Mesendoderm (in vitro differentiated cells): ENCODE data around the gene NAE1.

ENCODE experiments used
- DNase-seq: peaks from one replicate; pipeline ENCODE4 v3.0.0; 2013
- H2AK5ac ChIP-seq: 2 replicates; pipeline ENCODE4 v1.6.1; 2013; ENCODE audit warnings: low read length, inconsistent platforms
- H2BK120ac ChIP-seq: 2 replicates; pipeline ENCODE4 v1.6.1; 2013; ENCODE audit warnings: low read depth, mild to moderate bottlenecking, low read length, moderate library complexity, mixed read lengths
- H2BK15ac ChIP-seq: replicated peaks from 2 replicates; pipeline ENCODE4 v1.6.1; 2013; ENCODE audit warnings: low read depth, mild to moderate bottlenecking, moderate library complexity
- H2BK5ac ChIP-seq: 2 replicates; pipeline ENCODE4 v1.6.1; 2013; ENCODE audit warnings: low read length, inconsistent platforms
- H3K18ac ChIP-seq: 2 replicates; pipeline ENCODE4 v1.6.1; 2013; ENCODE audit warnings: mild to moderate bottlenecking, low read length, mixed read lengths
- H3K23ac ChIP-seq: one replicate; pipeline ENCODE4 v1.6.1; 2013; ENCODE audit warnings: low read length
- H3K27ac ChIP-seq: 2 replicates; pipeline ENCODE4 v1.5.1; 2013; ENCODE audit warnings: low read depth, mild to moderate bottlenecking, inconsistent platforms, low read length, moderate library complexity
- H3K27me3 ChIP-seq: 2 replicates; pipeline ENCODE4 v1.6.1; 2013; ENCODE audit warnings: low read length, control low read depth, mild to moderate bottlenecking, inconsistent platforms; ENCODE audit not compliant: insufficient read depth, poor library complexity
- H3K36me3 ChIP-seq: 2 replicates; pipeline ENCODE4 v1.6.1; 2013; ENCODE audit warnings: low read length, inconsistent platforms; ENCODE audit not compliant: control insufficient read depth, insufficient read depth
- H3K4ac ChIP-seq: one replicate; pipeline ENCODE4 v1.6.1; 2013; ENCODE audit warnings: low read depth, mild to moderate bottlenecking, low read length, moderate library complexity
- H3K4me1 ChIP-seq: 2 replicates; pipeline ENCODE4 v1.6.1; 2013; ENCODE audit warnings: low read depth, low read length, inconsistent platforms; ENCODE audit not compliant: control insufficient read depth
- H3K4me2 ChIP-seq: 2 replicates; pipeline ENCODE4 v1.6.1; 2013; ENCODE audit warnings: low read length
- H3K4me3 ChIP-seq: 2 replicates; pipeline ENCODE4 v1.5.1; 2013; ENCODE audit warnings: mild to moderate bottlenecking, low read length
- H3K56ac ChIP-seq: one replicate; pipeline ENCODE4 v1.6.1; 2013; ENCODE audit warnings: low read length
- H3K79me1 ChIP-seq: 2 replicates; pipeline ENCODE4 v1.6.1; 2013; ENCODE audit warnings: low read length, inconsistent platforms
- H3K79me2 ChIP-seq: 2 replicates; pipeline ENCODE4 v1.6.1; 2013; ENCODE audit warnings: mild to moderate bottlenecking, low read length; ENCODE audit not compliant: control insufficient read depth, insufficient read depth
- H3K9ac ChIP-seq: 2 replicates; pipeline ENCODE4 v1.6.1; 2013; ENCODE audit warnings: low read length, inconsistent platforms
- H4K5ac ChIP-seq: one replicate; pipeline ENCODE4 v1.6.1; 2013; ENCODE audit warnings: low read length
- H4K8ac ChIP-seq: one replicate; pipeline ENCODE4 v1.6.1; 2013; ENCODE audit warnings: low read depth, mild to moderate bottlenecking, control low read depth, low read length, moderate library complexity
- WGBS: extraction: QIAGEN DNeasy Blood & Tissue Kit; methylation state at CpG from one replicate; pipeline ENCODE4 v1.1.7; 2013; ENCODE audit warnings: low lambda C conversion rate, missing lambda C conversion rate; ENCODE audit not compliant: insufficient coverage; ENCODE audit errors: extremely low coverage; 5-methylcytosine and 5-hydroxymethylcytosine counted together

The NAE1 gene

GRCh38 chr16:66834746-66835145 is 4.0 kb upstream of the NAE1 start:
- Histone ChIP-seq H2BK5ac (no peak overlapping the region), H3K27ac (no peak overlapping the region), H3K79me1 (no peaks in the 10 kb centered on the region), H3K4me2 (no peak overlapping the region), H3K9ac (no peak overlapping the region), H3K23ac (no peak overlapping the region), H4K5ac (no peak overlapping the region), H4K8ac (no peak overlapping the region), H3K56ac (no peak overlapping the region), H3K27me3 (no peaks in the 10 kb centered on the region), H2AK5ac (no peak overlapping the region), H3K18ac (no peak overlapping the region), H3K4ac (no peak overlapping the region), H3K4me3 (no peak overlapping the region), H2BK120ac (no peak overlapping the region), H3K4me1 (no peaks in the 10 kb centered on the region), H2BK15ac (no peak overlapping the region), H3K79me2 (peaks cover 5% of the 10 kb centered on the region), H3K36me3 (no peaks in the 10 kb centered on the region)
- no CpG with 5 or more reads among the region's 5 CpGs for WGBS
- DNase-seq, result no peak

DNA sequence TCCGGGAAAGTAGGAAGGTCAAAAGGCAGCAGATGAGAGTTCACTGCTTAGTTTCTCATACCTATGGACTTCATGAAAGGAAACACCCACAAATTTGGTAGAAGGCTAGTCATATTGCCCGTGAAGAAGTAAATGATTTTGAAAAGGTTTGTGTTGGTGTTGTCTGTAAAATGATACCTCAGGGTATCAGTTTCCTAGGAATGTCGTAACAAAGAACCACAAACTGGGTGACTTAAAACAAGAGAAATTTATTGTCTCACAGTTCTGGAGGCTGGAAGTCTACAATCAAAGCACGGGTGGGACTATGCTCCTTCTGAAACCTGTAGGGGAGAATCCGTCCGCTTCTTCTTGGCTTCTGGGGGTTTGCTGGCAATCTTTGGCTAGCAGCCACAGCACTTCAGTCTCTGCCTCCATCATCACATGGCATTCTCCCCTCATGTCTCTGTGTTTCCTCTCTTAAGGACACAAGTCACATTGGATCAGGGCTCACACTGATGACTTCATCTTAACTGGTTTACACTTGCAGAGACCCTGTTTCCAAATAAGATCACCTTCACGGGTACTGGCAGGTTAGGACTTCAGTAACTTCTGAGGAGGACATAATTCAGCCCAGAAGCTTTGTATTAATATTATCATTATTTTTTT is 2.0 kb upstream of the NAE1 start:
- H4K8ac ChIP-seq, result no peak overlapping the region
- DNase-seq, result no peak
- no peaks in the 10 kb centered on the region for H3K36me3 ChIP-seq
- no CpG with 5 or more reads among the region's 7 CpGs for WGBS
- no peak overlapping the region for H3K4me2 ChIP-seq
- no peak overlapping the region for H2AK5ac ChIP-seq
- H3K79me1 ChIP-seq, result peaks cover 7% of the 10 kb centered on the region
- no peak overlapping the region for H3K27ac ChIP-seq
- no peak overlapping the region for H3K4ac ChIP-seq
- no peak overlapping the region for H3K18ac ChIP-seq
- no peak overlapping the region for H3K9ac ChIP-seq
- no peak overlapping the region for H4K5ac ChIP-seq
- H2BK15ac ChIP-seq, result no peak overlapping the region
- peaks cover 4% of the 10 kb centered on the region for H3K4me1 ChIP-seq
- peaks cover 22% of the 10 kb centered on the region for H3K79me2 ChIP-seq
- no peaks in the 10 kb centered on the region for H3K27me3 ChIP-seq
- H3K4me3 ChIP-seq, result no peak overlapping the region
- H3K23ac ChIP-seq, result no peak overlapping the region
- H3K56ac ChIP-seq, result no peak overlapping the region
- no peak overlapping the region for H2BK120ac ChIP-seq
- no peak overlapping the region for H2BK5ac ChIP-seq

DNA sequence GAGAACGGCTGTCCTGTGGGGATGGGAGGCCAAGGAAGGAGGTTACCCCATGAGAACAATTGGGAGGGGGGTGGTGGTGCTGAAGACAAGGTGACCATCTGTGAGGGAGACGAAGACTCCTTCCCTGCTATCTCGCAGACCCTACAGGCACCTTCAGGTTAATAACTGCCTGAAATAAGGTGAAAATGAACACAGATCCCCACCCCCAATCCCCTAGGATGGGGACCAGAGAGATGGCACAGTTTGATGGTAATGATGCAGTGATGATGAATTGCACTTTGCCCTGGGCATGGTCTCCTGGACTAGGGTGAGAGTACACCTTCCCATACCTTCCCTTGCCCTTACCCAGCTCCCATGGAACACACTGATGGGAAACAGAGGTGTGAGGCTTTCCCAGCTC is 1.4 kb upstream of the NAE1 start:
- Histone ChIP-seq H4K5ac (no peak overlapping the region), H2BK5ac (no peak overlapping the region), H3K23ac (no peak overlapping the region), H3K4ac (no peak overlapping the region), H3K4me2 (no peak overlapping the region), H2AK5ac (no peak overlapping the region), H2BK15ac (no peak overlapping the region), H4K8ac (no peak overlapping the region), H3K79me2 (peaks cover 25% of the 10 kb centered on the region), H2BK120ac (no peak overlapping the region), H3K9ac (no peak overlapping the region), H3K36me3 (no peaks in the 10 kb centered on the region), H3K4me1 (peaks cover 4% of the 10 kb centered on the region), H3K79me1 (peaks cover 9% of the 10 kb centered on the region), H3K27me3 (no peaks in the 10 kb centered on the region), H3K27ac (no peak overlapping the region), H3K18ac (no peak overlapping the region), H3K56ac (no peak overlapping the region), H3K4me3 (no peak overlapping the region)
- WGBS, result no CpG with 5 or more reads among the region's 3 CpGs
- DNase-seq, result no peak

DNA sequence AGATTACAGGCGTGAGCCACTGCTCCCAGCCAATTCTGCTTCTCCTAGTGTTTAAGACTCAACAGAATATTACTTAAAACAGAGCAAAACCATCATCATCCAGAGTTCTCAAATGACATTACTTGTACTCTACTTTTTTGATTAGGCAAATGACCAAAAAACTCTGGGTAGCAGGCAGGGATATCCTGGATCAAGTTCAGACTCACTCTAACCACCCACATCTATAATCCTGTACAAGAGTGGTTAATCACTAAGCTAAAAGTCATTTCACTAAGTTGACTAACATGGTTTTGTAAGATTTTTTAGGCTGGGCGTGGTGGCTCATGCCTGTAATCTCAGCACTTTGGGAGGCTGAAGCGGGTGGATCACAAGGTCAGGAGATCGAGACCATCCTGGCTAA is 6.8 kb downstream of the NAE1 start:
- H3K36me3 ChIP-seq, result peaks cover 8% of the 10 kb centered on the region
- H3K23ac ChIP-seq, result no peak overlapping the region
- no peak overlapping the region for H3K4ac ChIP-seq
- no peak overlapping the region for H4K8ac ChIP-seq
- H3K27me3 ChIP-seq, result no peaks in the 10 kb centered on the region
- no peak overlapping the region for H2AK5ac ChIP-seq
- no peak overlapping the region for H4K5ac ChIP-seq
- no CpG with 5 or more reads among the region's 4 CpGs for WGBS
- no peak for DNase-seq
- H3K4me3 ChIP-seq, result no peak overlapping the region
- H3K18ac ChIP-seq, result no peak overlapping the region
- no peak overlapping the region for H3K27ac ChIP-seq
- H3K56ac ChIP-seq, result no peak overlapping the region
- H3K9ac ChIP-seq, result no peak overlapping the region
- no peak overlapping the region for H2BK5ac ChIP-seq
- no peak overlapping the region for H2BK120ac ChIP-seq
- H3K79me1 ChIP-seq, result peaks cover 6% of the 10 kb centered on the region
- H3K79me2 ChIP-seq, result peaks cover 15% of the 10 kb centered on the region
- H3K4me2 ChIP-seq, result no peak overlapping the region
- H2BK15ac ChIP-seq, result no peak overlapping the region
- H3K4me1 ChIP-seq, result peaks cover 2% of the 10 kb centered on the region

DNA sequence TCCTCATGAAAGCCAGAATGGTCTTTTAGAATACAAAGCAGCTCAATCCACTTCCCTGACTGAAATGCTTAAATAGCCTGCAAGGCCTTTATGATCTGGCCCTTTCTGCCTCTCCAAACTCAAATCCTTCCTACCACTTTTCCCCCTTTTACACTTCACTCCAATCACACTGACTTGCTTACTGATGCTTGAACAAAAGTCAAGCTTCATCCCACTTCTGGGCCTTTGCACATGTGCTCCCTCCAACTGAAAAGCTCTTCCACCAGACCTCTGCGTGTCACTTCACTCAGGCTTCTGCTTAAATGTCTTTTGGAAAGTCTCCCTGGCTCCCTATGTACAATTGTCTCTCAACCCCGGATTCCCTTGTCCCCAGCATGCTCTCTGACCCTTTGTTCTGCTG is 16.0 kb downstream of the NAE1 start:
- Histone ChIP-seq H2BK5ac (no peak overlapping the region), H3K4me3 (no peak overlapping the region), H3K79me1 (no peaks in the 10 kb centered on the region), H3K4me1 (no peaks in the 10 kb centered on the region), H2BK120ac (no peak overlapping the region), H3K18ac (no peak overlapping the region), H3K56ac (no peak overlapping the region), H3K4ac (no peak overlapping the region), H4K5ac (no peak overlapping the region), H3K27ac (no peak overlapping the region), H4K8ac (no peak overlapping the region), H2AK5ac (no peak overlapping the region), H2BK15ac (no peak overlapping the region), H3K27me3 (no peaks in the 10 kb centered on the region), H3K9ac (no peak overlapping the region), H3K4me2 (no peak overlapping the region), H3K23ac (no peak overlapping the region), H3K79me2 (no peaks in the 10 kb centered on the region), H3K36me3 (peaks cover 11% of the 10 kb centered on the region)
- WGBS, result no CpG with 5 or more reads among the region's 2 CpGs
- no peak for DNase-seq

DNA sequence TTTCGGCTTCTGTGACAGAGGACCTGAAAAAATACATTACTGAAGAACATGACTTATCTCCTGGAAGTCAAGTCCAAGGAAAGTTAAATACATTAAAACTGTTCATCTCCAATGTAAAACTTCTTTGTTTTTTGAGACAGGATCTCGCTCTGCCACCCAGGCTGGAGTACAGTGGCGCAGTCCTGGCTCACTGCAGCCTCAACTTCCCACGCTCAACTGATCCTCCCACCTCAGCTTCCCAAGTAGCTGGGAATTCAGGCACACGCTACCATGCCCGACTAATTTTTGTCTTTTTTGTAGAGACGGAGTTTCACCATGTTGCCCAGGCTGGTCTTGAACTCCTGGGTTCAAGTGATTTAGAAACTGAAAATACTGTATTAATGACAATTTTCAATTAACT is 19.7 kb downstream of the NAE1 start:
- no peaks in the 10 kb centered on the region for H3K27me3 ChIP-seq
- no peak overlapping the region for H3K4ac ChIP-seq
- peaks cover 10% of the 10 kb centered on the region for H3K36me3 ChIP-seq
- H3K4me2 ChIP-seq, result no peak overlapping the region
- H2AK5ac ChIP-seq, result no peak overlapping the region
- no peak overlapping the region for H3K56ac ChIP-seq
- no peak overlapping the region for H3K9ac ChIP-seq
- no peak overlapping the region for H4K5ac ChIP-seq
- H2BK15ac ChIP-seq, result no peak overlapping the region
- no peak overlapping the region for H2BK5ac ChIP-seq
- no peak overlapping the region for H3K27ac ChIP-seq
- no peak overlapping the region for H4K8ac ChIP-seq
- no peak overlapping the region for H3K18ac ChIP-seq
- H3K79me1 ChIP-seq, result no peaks in the 10 kb centered on the region
- no peak overlapping the region for H2BK120ac ChIP-seq
- no peak overlapping the region for H3K4me3 ChIP-seq
- WGBS, result no CpG with 5 or more reads among the region's 7 CpGs
- H3K79me2 ChIP-seq, result no peaks in the 10 kb centered on the region
- H3K23ac ChIP-seq, result no peak overlapping the region
- no peaks in the 10 kb centered on the region for H3K4me1 ChIP-seq
- DNase-seq, result no peak
